BJ (cell line): ENCODE measurements around the gene NFE2L2. TPM values are rescaled to one million over a fixed set of nuclear protein-coding genes. Genes with fewer than 3 reads are reported as not detected.

Experiments
- CTCF ChIA-PET: fragments of 350-600 bp; formaldehyde crosslinking; extraction: SDS; loops from one replicate; lab custom pipeline; 2021; ENCODE audit warnings: antibody characterized with exemption, inconsistent platforms; lab: Yijun Ruan, JAX
- POLR2A ChIA-PET: fragments of 300-600 bp; sonication (Branson Sonifier 250); formaldehyde crosslinking; extraction: SDS; loops from one replicate; lab custom pipeline; 2021; ENCODE audit warnings: antibody characterized with exemption; lab: Charles Lee
- DNase-seq: peaks from one replicate; pipeline ENCODE4 v3.0.0-alpha.2; 2011; ENCODE audit warnings: low read depth
- H3K27me3 ChIP-seq: 2 replicates; pipeline ENCODE4 v1.6.0; 2011; ENCODE audit warnings: low read length; ENCODE audit not compliant: control insufficient read depth, insufficient read depth
- H3K36me3 ChIP-seq: 2 replicates; pipeline ENCODE4 v1.5.1; 2011; ENCODE audit warnings: low read length; ENCODE audit not compliant: control insufficient read depth, insufficient read depth
- H3K4me3 ChIP-seq: 2 replicates; pipeline ENCODE4 v1.5.1; 2011; ENCODE audit warnings: low read depth, mild to moderate bottlenecking, control low read depth, low read length
- CTCF ChIP-seq: IDR thresholded peaks from 2 replicates; pipeline ENCODE4 v1.5.1; 2011; ENCODE audit warnings: low read depth, mild to moderate bottlenecking, control low read depth, inconsistent platforms, low read length, moderate library complexity; ENCODE audit not compliant: insufficient read depth
- polyA plus RNA-seq: library from polyadenylated mRNA; depleted of rRNA; stranded (reverse); fragments of >200 nt; gene quantifications from 2 replicates; pipeline ENCODE4 v1.2.3, GENCODE V29; 2011

NFE2L2 gene
- polyA plus RNA-seq, 1 experiment, result 109 TPM

GRCh38 chr2:177295484-177295883 is 31.0 kb upstream of the NFE2L2 start:
- no peaks in the 10 kb centered on the region for H3K36me3 ChIP-seq
- H3K27me3 ChIP-seq, result no peaks in the 10 kb centered on the region
- no peak overlapping the region for H3K4me3 ChIP-seq
- TF ChIP-seq CTCF, result no peak
- ChIA-PET CTCF (interaction anchor here (1.4 to 3.4 kb wide), 5 partner anchors 10 to 131 kb away, joined by 4 to 14 read pairs (median 11); no protein-coding TSS in a partner anchor), POLR2A (no interaction called here)
- peak; percentile 55 for DNase-seq

GRCh38 chr2:177291701-177292100 is 27.2 kb upstream of the NFE2L2 start:
- no peaks in the 10 kb centered on the region for H3K27me3 ChIP-seq
- POLR2A ChIA-PET, result no interaction called here
- H3K4me3 ChIP-seq, result no peak overlapping the region
- no peaks in the 10 kb centered on the region for H3K36me3 ChIP-seq
- DNase-seq, result no peak
- CTCF ChIA-PET, result interaction anchor here (1.2 kb wide), 1 partner anchor 21 kb away, joined by 3 read pairs; no protein-coding TSS in a partner anchor
- no peak for TF ChIP-seq CTCF

GRCh38 chr2:177289824-177290628 is 25.5 kb upstream of the NFE2L2 start:
- H3K27me3 ChIP-seq, result no peaks in the 10 kb centered on the region
- ChIA-PET POLR2A (no interaction called here), CTCF (interaction anchor here (1.4 kb wide), 1 partner anchor 35 kb away, joined by 3 read pairs; no protein-coding TSS in a partner anchor)
- H3K36me3 ChIP-seq, result no peaks in the 10 kb centered on the region
- DNase-seq, result no peak
- no peak for TF ChIP-seq CTCF
- H3K4me3 ChIP-seq, result no peak overlapping the region

GRCh38 chr2:177287814-177288213 is 23.3 kb upstream of the NFE2L2 start:
- no peak for DNase-seq
- H3K27me3 ChIP-seq, result no peaks in the 10 kb centered on the region
- ChIA-PET POLR2A (no interaction called here), CTCF (no interaction called here)
- no peak for TF ChIP-seq CTCF
- no peaks in the 10 kb centered on the region for H3K36me3 ChIP-seq
- no peak overlapping the region for H3K4me3 ChIP-seq

GRCh38 chr2:177285892-177286715 is 21.6 kb upstream of the NFE2L2 start:
- no peaks in the 10 kb centered on the region for H3K27me3 ChIP-seq
- ChIA-PET CTCF (interaction anchor here (0.7 to 2.3 kb wide), 5 partner anchors 9 to 122 kb away, joined by 3 to 14 read pairs (median 3); no protein-coding TSS in a partner anchor), POLR2A (no interaction called here)
- no peak for DNase-seq
- TF ChIP-seq CTCF, result no peak
- no peak overlapping the region for H3K4me3 ChIP-seq
- H3K36me3 ChIP-seq, result no peaks in the 10 kb centered on the region
